Fibroblast of skin of left quadriceps (primary cell): ENCODE data around the gene ROBO1.

Experiments used
- DNase-seq, 2 experiments: peaks; one replicate each; pipeline ENCODE4 v3.0.0-alpha.2; 2013; ENCODE audit warnings: low read depth in 2 of 2

Gene ROBO1

GRCh38 chr3:78565712-78566111 is 1202.1 kb downstream of the ROBO1 start:
- DNase-seq, result no peak

DNA sequence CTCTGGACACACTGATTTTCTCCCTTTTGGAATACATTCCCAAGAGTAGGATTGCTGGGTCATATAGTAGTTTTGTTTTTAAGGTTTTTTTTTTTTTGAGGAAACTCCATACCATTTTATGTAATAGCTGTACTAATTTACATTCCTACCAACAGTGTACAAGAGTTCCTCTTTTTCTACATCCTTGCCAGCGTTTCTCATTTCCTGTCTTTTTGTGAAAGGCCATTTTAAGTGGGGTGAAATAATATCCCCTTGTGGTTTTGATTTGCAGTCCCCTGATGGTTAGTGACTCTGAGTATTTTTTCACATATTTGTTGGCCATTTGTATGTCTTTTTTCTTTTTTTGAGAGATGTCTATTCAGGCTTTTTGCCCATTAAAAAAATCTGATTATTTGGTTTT is 1205.5 kb downstream of the ROBO1 start:
- DNase-seq, result no peak
